RWPE2 (cell line): ENCODE results near the gene MPP3.

Experiments
- ATAC-seq: fragments of 200-7000 bp; cut with Tn5 transposase; 3 replicates; pipeline ENCODE4 v1.9.1; 2021; ENCODE audit warnings: low read depth
- DNase-seq: peaks from one replicate; pipeline ENCODE4 v3.0.0-alpha.2; 2020; ENCODE audit warnings: low spot score
- H3K27ac ChIP-seq: fragments of 450-650 bp; 2 replicates; pipeline ENCODE4 v1.5.1; 2017; ENCODE audit warnings: mild to moderate bottlenecking; ENCODE audit not compliant: poor library complexity, severe bottlenecking
- H3K27me3 ChIP-seq: fragments of 250-450 bp; sonication (Bioruptor Pico); 2 replicates; pipeline ENCODE4 v1.5.1; 2021; ENCODE audit warnings: mild to moderate bottlenecking, moderate library complexity; ENCODE audit not compliant: insufficient read depth, poor library complexity, severe bottlenecking
- H3K36me3 ChIP-seq: fragments of 250-450 bp; sonication (Bioruptor Pico); 2 replicates; pipeline ENCODE4 v1.5.1; 2020; ENCODE audit warnings: low read depth, mild to moderate bottlenecking, moderate library complexity
- H3K4me1 ChIP-seq: fragments of 250-450 bp; sonication (Bioruptor Pico); 2 replicates; pipeline ENCODE4 v1.5.1; 2021; ENCODE audit warnings: mild to moderate bottlenecking, moderate library complexity; ENCODE audit not compliant: insufficient read depth, poor library complexity, severe bottlenecking
- H3K4me3 ChIP-seq: fragments of 250-450 bp; sonication (Bioruptor Pico); 2 replicates; pipeline ENCODE4 v1.5.1; 2021; ENCODE audit warnings: mild to moderate bottlenecking, moderate library complexity; ENCODE audit not compliant: severe bottlenecking
- H3K9me3 ChIP-seq: fragments of 250-450 bp; sonication (Bioruptor Pico); 2 replicates; pipeline ENCODE4 v1.5.1; 2021; ENCODE audit warnings: mild to moderate bottlenecking, moderate library complexity; ENCODE audit not compliant: severe bottlenecking
- TF ChIP-seq, protein P1 (sequence below): fragments of 450-650 bp; IDR thresholded peaks from one replicate; pipeline ENCODE4 v1.5.1; 2017; ENCODE audit warnings: mild to moderate bottlenecking, moderate library complexity; ENCODE audit not compliant: poor library complexity, severe bottlenecking

The MPP3 gene

DNA sequence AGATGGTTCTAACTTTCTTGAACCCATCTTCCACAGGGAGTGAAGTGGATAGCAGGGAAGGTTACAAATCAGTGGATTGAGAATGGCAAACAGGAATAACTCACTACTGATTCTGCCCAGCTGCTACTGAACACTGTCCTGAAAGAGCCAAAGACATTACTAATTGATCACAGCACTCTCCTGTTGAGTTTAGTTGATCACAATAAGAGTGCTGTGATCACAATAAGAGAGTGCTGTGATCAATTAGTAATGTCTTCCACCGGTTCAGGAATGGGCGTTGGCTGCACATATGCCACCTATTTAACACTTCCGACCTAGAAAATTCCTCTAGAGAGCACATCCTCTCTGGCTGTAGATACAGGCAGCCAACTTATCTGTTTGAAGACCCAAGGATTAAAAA lies 41.4 kb downstream of the MPP3 start:
- Histone ChIP-seq H3K36me3 (no peaks in the 10 kb centered on the region), H3K9me3 (no peaks in the 10 kb centered on the region), H3K27ac (no peak overlapping the region), H3K4me1 (peaks cover 8% of the 10 kb centered on the region), H3K27me3 (no peaks in the 10 kb centered on the region), H3K4me3 (no peak overlapping the region)
- DNase-seq (no peak), ATAC-seq (peak; percentile 75)
- TF ChIP-seq, protein P1, sequence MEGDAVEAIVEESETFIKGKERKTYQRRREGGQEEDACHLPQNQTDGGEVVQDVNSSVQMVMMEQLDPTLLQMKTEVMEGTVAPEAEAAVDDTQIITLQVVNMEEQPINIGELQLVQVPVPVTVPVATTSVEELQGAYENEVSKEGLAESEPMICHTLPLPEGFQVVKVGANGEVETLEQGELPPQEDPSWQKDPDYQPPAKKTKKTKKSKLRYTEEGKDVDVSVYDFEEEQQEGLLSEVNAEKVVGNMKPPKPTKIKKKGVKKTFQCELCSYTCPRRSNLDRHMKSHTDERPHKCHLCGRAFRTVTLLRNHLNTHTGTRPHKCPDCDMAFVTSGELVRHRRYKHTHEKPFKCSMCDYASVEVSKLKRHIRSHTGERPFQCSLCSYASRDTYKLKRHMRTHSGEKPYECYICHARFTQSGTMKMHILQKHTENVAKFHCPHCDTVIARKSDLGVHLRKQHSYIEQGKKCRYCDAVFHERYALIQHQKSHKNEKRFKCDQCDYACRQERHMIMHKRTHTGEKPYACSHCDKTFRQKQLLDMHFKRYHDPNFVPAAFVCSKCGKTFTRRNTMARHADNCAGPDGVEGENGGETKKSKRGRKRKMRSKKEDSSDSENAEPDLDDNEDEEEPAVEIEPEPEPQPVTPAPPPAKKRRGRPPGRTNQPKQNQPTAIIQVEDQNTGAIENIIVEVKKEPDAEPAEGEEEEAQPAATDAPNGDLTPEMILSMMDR, result no peak

DNA sequence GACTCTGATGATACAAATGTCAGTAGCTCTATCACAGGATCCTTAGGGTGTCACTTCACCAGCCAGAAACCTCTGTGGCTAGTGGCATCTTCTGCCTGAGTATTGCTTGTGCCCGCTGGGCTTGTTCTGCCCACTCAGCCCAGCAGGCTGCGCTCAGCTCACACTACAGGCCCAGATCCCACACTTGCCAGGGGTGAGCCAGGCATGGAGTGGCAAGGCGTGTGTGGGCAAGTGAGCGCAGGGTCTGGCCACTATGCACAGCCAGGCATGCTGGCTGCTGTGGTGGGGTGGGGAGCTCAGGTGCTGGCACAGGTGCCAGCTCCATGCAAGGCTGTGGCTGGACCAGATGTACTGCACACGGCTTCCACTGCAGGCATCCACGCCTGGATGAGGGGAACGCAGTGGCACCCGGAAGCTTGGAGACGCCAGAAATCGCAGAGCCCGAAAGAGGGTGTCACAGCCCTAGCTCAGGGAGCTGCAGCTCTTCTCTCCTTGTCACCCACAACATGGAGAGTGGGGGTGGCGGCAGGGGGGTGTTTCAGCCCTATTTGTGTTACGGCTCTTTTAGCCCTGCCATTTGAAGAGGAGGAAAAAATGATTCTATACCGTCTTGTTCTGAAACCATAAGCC lies 42.5 kb downstream of the MPP3 start:
- peaks cover 8% of the 10 kb centered on the region for H3K4me1 ChIP-seq
- TF ChIP-seq, protein P1, result peak; percentile 34
- H3K27ac ChIP-seq, result no peak overlapping the region
- no peaks in the 10 kb centered on the region for H3K36me3 ChIP-seq
- H3K27me3 ChIP-seq, result no peaks in the 10 kb centered on the region
- ATAC-seq (peak; percentile 59), DNase-seq (no peak)
- no peaks in the 10 kb centered on the region for H3K9me3 ChIP-seq
- H3K4me3 ChIP-seq, result no peak overlapping the region

DNA sequence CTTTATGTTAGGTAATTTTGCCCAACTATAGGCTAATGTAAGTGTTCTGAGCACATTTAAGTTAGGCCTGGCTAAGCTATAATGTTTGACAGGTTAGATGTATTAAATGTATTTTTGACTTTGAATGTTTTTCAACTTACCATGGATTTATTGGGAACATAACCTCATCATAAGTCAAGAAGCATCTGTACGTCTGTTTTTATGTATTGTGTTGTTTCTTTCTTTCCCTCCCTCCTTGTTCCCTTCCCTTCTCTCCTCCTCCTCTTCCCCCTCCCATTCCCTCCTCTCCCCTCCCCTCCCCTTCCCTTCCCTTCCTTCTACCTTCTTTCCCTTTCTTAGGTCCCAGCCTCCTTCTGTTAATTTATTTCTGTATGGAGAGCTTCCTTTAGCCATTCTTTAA lies 43.5 kb downstream of the MPP3 start:
- H3K4me3 ChIP-seq, result no peak overlapping the region
- no peaks in the 10 kb centered on the region for H3K27me3 ChIP-seq
- peaks cover 9% of the 10 kb centered on the region for H3K4me1 ChIP-seq
- H3K9me3 ChIP-seq, result no peaks in the 10 kb centered on the region
- TF ChIP-seq, protein P1, result no peak
- no peak overlapping the region for H3K27ac ChIP-seq
- H3K36me3 ChIP-seq, result no peaks in the 10 kb centered on the region
- DNase-seq (no peak), ATAC-seq (no peak)

DNA sequence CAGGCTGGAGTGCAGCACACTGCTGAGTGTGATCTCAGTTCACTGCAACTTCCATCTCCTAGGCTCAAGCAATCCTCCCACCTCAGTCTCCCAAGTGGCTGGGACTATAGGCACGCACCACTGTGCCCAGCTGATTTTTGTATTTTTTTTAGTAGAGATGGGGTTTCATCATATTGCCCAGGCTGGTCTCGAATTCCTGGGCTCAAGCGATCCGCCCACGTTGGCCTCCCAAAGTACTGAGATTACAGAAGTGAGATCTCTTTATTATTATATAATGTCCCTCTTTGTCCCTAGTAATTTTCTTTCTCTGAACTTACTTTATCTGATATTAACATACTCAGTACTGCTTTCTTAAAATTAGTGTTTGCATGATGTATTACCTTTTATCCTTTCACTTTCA lies 44.4 kb downstream of the MPP3 start:
- no peaks in the 10 kb centered on the region for H3K27me3 ChIP-seq
- no peaks in the 10 kb centered on the region for H3K9me3 ChIP-seq
- peaks cover 18% of the 10 kb centered on the region for H3K4me1 ChIP-seq
- no peaks in the 10 kb centered on the region for H3K36me3 ChIP-seq
- H3K4me3 ChIP-seq, result no peak overlapping the region
- no peak for ATAC-seq
- H3K27ac ChIP-seq, result no peak overlapping the region
- DNase-seq, result no peak
- TF ChIP-seq, protein P1, result no peak

DNA sequence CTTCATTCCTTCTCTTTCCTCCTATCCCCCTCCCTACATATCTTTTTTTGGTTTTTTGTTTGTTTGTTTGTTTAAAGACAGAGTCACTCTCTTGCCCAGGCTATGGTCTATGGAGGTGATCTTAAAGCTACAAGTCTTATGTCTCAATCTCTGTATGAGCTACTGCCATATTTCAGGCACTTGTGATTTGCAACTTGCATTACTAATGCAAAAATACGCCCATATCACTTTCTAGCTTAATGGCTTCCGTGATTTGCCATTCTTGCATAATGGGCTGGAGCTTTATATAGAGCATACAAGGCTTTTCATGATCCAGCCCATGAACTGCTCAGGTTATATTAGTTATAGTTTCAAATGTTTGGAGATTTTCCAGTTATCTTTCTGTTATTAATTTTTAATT lies 45.2 kb downstream of the MPP3 start:
- Histone ChIP-seq H3K36me3 (no peaks in the 10 kb centered on the region), H3K9me3 (no peaks in the 10 kb centered on the region), H3K27me3 (no peaks in the 10 kb centered on the region), H3K4me1 (peaks cover 19% of the 10 kb centered on the region), H3K4me3 (no peak overlapping the region), H3K27ac (no peak overlapping the region)
- no peak for ATAC-seq
- TF ChIP-seq, protein P1, result no peak
- DNase-seq, result no peak
